WTC11 (cell line): Measurements from ENCODE around the gene CCDC9. TPM values are rescaled to one million over a fixed set of nuclear protein-coding genes. Genes with fewer than 3 reads are reported as not detected.
A peak's percentile ranks its signal among the peaks of the same experiment; 100 is the strongest.
"Not testable (repeated sequence)": the region's sequence is repeated elsewhere in the genome, so short reads cannot be mapped to it uniquely, and the experiment has no call there.

ENCODE experiments used
- ATAC-seq: fragments of 200-7000 bp; cut with Tn5 transposase; 2 replicates; pipeline ENCODE4 v1.10.0; 2021; ENCODE audit warnings: mild to moderate bottlenecking, moderate library complexity
- CTCF ChIA-PET: fragments of 300-600 bp; sonication (Branson Sonifier 250); formaldehyde crosslinking; loops from one replicate; lab custom pipeline; 2021; ENCODE audit warnings: antibody characterized with exemption; lab: Charles Lee
- POLR2A ChIA-PET: fragments of 350-600 bp; sonication (Branson Sonifier 250); formaldehyde crosslinking; loops from one replicate; lab custom pipeline; 2021; ENCODE audit warnings: antibody characterized with exemption; lab: Charles Lee
- DNase-seq: peaks from one replicate; pipeline ENCODE4 v3.0.0; 2021; ENCODE audit warnings: low spot score
- H3K27ac Mint-ChIP-seq: 2 replicates; pipeline ENCODE4 v1.8.0; 2021; ENCODE audit warnings: mixed read lengths
- H3K27me3 Mint-ChIP-seq: 2 replicates; pipeline ENCODE4 v1.8.0; 2021; ENCODE audit warnings: low read depth, mild to moderate bottlenecking, moderate library complexity, mixed read lengths
- H3K36me3 Mint-ChIP-seq: 2 replicates; pipeline ENCODE4 v1.8.0; 2021; ENCODE audit warnings: mixed read lengths
- H3K4me1 Mint-ChIP-seq: 2 replicates; pipeline ENCODE4 v1.8.0; 2022; ENCODE audit warnings: mixed read lengths
- H3K4me3 Mint-ChIP-seq: 2 replicates; pipeline ENCODE4 v1.8.0; 2021; ENCODE audit warnings: mild to moderate bottlenecking, moderate library complexity, mixed read lengths
- H3K9me3 Mint-ChIP-seq: 2 replicates; pipeline ENCODE4 v1.8.0; 2021; ENCODE audit warnings: mixed read lengths
- ATF2 ChIP-seq: sonication (generic); formaldehyde crosslinking; IDR thresholded peaks from 2 replicates; pipeline ENCODE4 v1.8.1; 2022; ENCODE audit warnings: low read depth, missing genetic modification reagents, borderline replicate concordance
- ETV6 ChIP-seq: sonication (generic); formaldehyde crosslinking; IDR thresholded peaks from 2 replicates; pipeline ENCODE4 v1.8.1; 2022; ENCODE audit warnings: mild to moderate bottlenecking, missing genetic modification reagents
- FOXK1 ChIP-seq: sonication (generic); formaldehyde crosslinking; IDR thresholded peaks from 2 replicates; pipeline ENCODE4 v1.8.0; 2022; ENCODE audit warnings: mild to moderate bottlenecking, moderate library complexity, missing genetic modification reagents
- FOXP1 ChIP-seq: sonication (generic); formaldehyde crosslinking; IDR thresholded peaks from 2 replicates; pipeline ENCODE4 v1.8.0; 2022; ENCODE audit warnings: missing genetic modification reagents, mild to moderate bottlenecking, moderate library complexity, borderline replicate concordance
- GABPB1 ChIP-seq: sonication (generic); formaldehyde crosslinking; IDR thresholded peaks from 2 replicates; pipeline ENCODE4 v1.8.1; 2023; ENCODE audit warnings: mild to moderate bottlenecking, missing genetic modification reagents
- GRHL2 ChIP-seq: fragments of 250-450 bp; sonication (Bioruptor Pico); IDR thresholded peaks from 2 replicates; pipeline ENCODE4 v1.8.0; 2022; ENCODE audit warnings: mild to moderate bottlenecking, moderate library complexity; ENCODE audit not compliant: insufficient replicate concordance, severe bottlenecking
- HMGA2 ChIP-seq: fragments of 250-450 bp; sonication (Bioruptor Pico); IDR thresholded peaks from 2 replicates; pipeline ENCODE4 v1.4.0; 2021; ENCODE audit warnings: mild to moderate bottlenecking, moderate library complexity
- IRF1 ChIP-seq: sonication (generic); formaldehyde crosslinking; IDR thresholded peaks from 2 replicates; pipeline ENCODE4 v1.8.0; 2023; ENCODE audit warnings: missing genetic modification reagents
- JUN ChIP-seq: sonication (generic); formaldehyde crosslinking; IDR thresholded peaks from 2 replicates; pipeline ENCODE4 v1.8.0; 2023; ENCODE audit warnings: mild to moderate bottlenecking, missing genetic modification reagents
- MLX ChIP-seq: sonication (generic); formaldehyde crosslinking; IDR thresholded peaks from 2 replicates; pipeline ENCODE4 v1.8.1; 2023; ENCODE audit warnings: mild to moderate bottlenecking, missing genetic modification reagents, moderate library complexity
- PREB ChIP-seq: sonication (generic); formaldehyde crosslinking; IDR thresholded peaks from 2 replicates; pipeline ENCODE4 v1.8.1; 2022; ENCODE audit warnings: mild to moderate bottlenecking, missing genetic modification reagents, moderate library complexity, borderline replicate concordance
- PRRX2 ChIP-seq: fragments of 250-450 bp; sonication (Bioruptor Pico); IDR thresholded peaks from 2 replicates; pipeline ENCODE4 v1.8.0; 2021; ENCODE audit warnings: mild to moderate bottlenecking
- RELA ChIP-seq: sonication (generic); formaldehyde crosslinking; IDR thresholded peaks from 2 replicates; pipeline ENCODE4 v1.8.1; 2022; ENCODE audit warnings: missing genetic modification reagents, mild to moderate bottlenecking, borderline replicate concordance
- RORB ChIP-seq: fragments of 250-450 bp; sonication (Bioruptor Pico); IDR thresholded peaks from 2 replicates; pipeline ENCODE4 v1.9.0; 2021; ENCODE audit warnings: mild to moderate bottlenecking
- SMAD4 ChIP-seq: sonication (generic); formaldehyde crosslinking; IDR thresholded peaks from 2 replicates; pipeline ENCODE4 v1.8.0; 2022; ENCODE audit warnings: mild to moderate bottlenecking, missing genetic modification reagents
- TP53 ChIP-seq: sonication (generic); formaldehyde crosslinking; IDR thresholded peaks from 2 replicates; pipeline ENCODE4 v1.8.1; 2023; ENCODE audit warnings: mild to moderate bottlenecking, missing genetic modification reagents
- ZBTB21 ChIP-seq: sonication (generic); formaldehyde crosslinking; IDR thresholded peaks from 2 replicates; pipeline ENCODE4 v1.8.1; 2023; ENCODE audit warnings: mild to moderate bottlenecking, missing genetic modification reagents, borderline replicate concordance
- ZNF263 ChIP-seq: sonication (generic); formaldehyde crosslinking; IDR thresholded peaks from 2 replicates; pipeline ENCODE4 v1.8.1; 2022; ENCODE audit warnings: low read depth, mild to moderate bottlenecking, moderate library complexity, missing genetic modification reagents
- ZNF281 ChIP-seq: sonication (generic); formaldehyde crosslinking; IDR thresholded peaks from 2 replicates; pipeline ENCODE4 v1.8.0; 2023; ENCODE audit warnings: mild to moderate bottlenecking, missing genetic modification reagents
- total RNA-seq: library from RNA; stranded (reverse); gene quantifications from 3 replicates; pipeline ENCODE4 v1.2.3, GENCODE V29; 2021

CCDC9 gene
- total RNA-seq, 1 experiment from 2014 or later, result 37.7 TPM

GRCh38 chr19:47258895-47259555, 2.7 kb downstream of the CCDC9 start:
- H3K27ac Mint-ChIP-seq, result peak overlapping the region; percentile 69; the same call in 1 of the 2 replicates
- CTCF ChIA-PET, result no interaction called here

GRCh38 chr19:47260476-47260875, 4.2 kb downstream of the CCDC9 start:
- no peak overlapping the region; the same call in 1 of the 2 replicates for H3K27ac Mint-ChIP-seq
- TF ChIP-seq JUN (CRISPR knock-in tag) (no peak), PREB (CRISPR knock-in tag) (no peak), GRHL2 (CRISPR knock-in tag) (no peak), TP53 (CRISPR knock-in tag) (no peak), SMAD4 (CRISPR knock-in tag) (no peak), FOXP1 (no peak), IRF1 (CRISPR knock-in tag) (no peak), ATF2 (CRISPR knock-in tag) (no peak), ZNF281 (no peak), RELA (CRISPR knock-in tag) (no peak), ZNF263 (CRISPR knock-in tag) (no peak)
- TF ChIP-seq, all 79 proteins: peak for 0
- CTCF ChIA-PET, result interaction anchor here (0.8 kb wide), 1 partner anchor 13 kb away, joined by 3 read pairs; no protein-coding TSS in a partner anchor
- Mint-ChIP-seq H3K4me1 (peaks cover 12% of the 10 kb centered on the region), H3K4me3 (no peak overlapping the region), H3K9me3 (no peaks in the 10 kb centered on the region), H3K27me3 (no peaks in the 10 kb centered on the region), H3K36me3 (peaks cover 53% of the 10 kb centered on the region)
- no peak for DNase-seq
- ATAC-seq, result no peak
- POLR2A ChIA-PET, result no interaction called here

More at GRCh38 chr19:47258895-47259555, 2.7 kb downstream of the CCDC9 start:
- Mint-ChIP-seq H3K9me3 (no peaks in the 10 kb centered on the region), H3K36me3 (peaks cover 43% of the 10 kb centered on the region), H3K4me3 (peak overlapping the region; percentile 57; the same call in 1 of the 2 replicates), H3K27me3 (peaks cover 2% of the 10 kb centered on the region), H3K4me1 (peaks cover 12% of the 10 kb centered on the region)
- DNase-seq (no peak), ATAC-seq (no peak)
- POLR2A ChIA-PET, result no interaction called here
- TF ChIP-seq ZBTB21 (CRISPR knock-in tag) (no peak), ETV6 (no peak), HMGA2 (no peak), PRRX2 (CRISPR knock-in tag) (no peak), GABPB1 (CRISPR knock-in tag) (no peak), MLX (CRISPR knock-in tag) (no peak), IRF1 (CRISPR knock-in tag) (no peak), RELA (CRISPR knock-in tag) (no peak), FOXK1 (CRISPR knock-in tag) (no peak), RORB (CRISPR knock-in tag) (no peak)

GRCh38 chr19:47261946-47262793, 5.8 kb downstream of the CCDC9 start:
- Mint-ChIP-seq H3K4me1 (peaks cover 12% of the 10 kb centered on the region), H3K36me3 (peaks cover 66% of the 10 kb centered on the region)
- ATAC-seq, H3K9me3 Mint-ChIP-seq, H3K4me3 Mint-ChIP-seq, H3K27ac Mint-ChIP-seq, H3K27me3 Mint-ChIP-seq, POLR2A ChIA-PET, DNase-seq: not testable (repeated sequence)
- CTCF ChIA-PET, result interaction anchor here (0.7 to 1.0 kb wide), 2 partner anchors 10 to 87 kb away, joined by 3 to 7 read pairs; partner anchors contain the start of gene DHX34
